ENCODE data around the gene KCNG2. TPM values are rescaled to one million over a fixed set of nuclear protein-coding genes. Genes with fewer than 3 reads are reported as not detected.

Gene KCNG2
- total RNA-seq, 1 experiment from 2014 or later: not detected

DNA sequence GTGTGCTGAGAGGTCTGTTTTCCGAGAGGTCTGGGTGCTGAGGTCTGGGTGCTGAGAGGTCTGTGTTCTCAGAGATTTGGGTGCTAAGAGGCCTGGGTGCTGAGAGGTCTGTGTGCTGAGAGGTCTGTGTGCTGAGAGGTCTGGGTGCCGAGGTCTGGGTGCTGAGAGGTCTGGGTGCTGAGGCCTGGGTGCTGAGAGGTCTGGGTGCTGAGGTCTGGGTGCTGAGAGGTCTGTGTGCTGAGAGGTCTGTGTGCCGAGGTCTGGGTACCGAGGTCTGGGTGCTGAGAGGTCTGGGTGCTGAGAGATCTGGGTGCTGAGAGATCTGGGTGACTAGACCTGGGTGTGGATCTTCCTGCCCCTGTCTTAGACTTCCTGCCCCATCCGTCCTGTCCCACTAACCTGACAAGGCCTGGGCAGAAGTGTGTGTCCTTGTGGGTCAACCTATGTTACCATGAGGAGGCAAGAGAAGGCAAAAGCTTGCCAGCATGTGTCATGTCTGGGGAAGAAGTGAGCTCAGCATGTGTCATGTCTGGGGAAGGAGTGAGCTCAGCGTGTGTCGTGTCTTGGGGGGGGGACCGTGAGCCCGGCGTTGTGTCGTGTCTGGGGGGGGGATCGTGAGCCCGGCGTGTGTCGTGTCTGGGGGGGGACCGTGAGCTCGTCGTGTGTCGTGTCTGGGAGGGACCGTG is 69.3 kb downstream of the KCNG2 start:
- no peaks in the 10 kb centered on the region for H3K36me3 ChIP-seq (ENCODE audit: low read depth)
- no peaks in the 10 kb centered on the region for H3F3A ChIP-seq (ENCODE audit: insufficient read depth, low read depth)
- ChIA-PET POLR2A (ENCODE audit: unreplicated experiment) (no interaction called here), CTCF (no interaction called here)
- BruUV-seq (replicated peaks): no TSS peak
- H3K79me2 ChIP-seq (ENCODE audit: low read depth): no peaks in the 10 kb centered on the region
- no peak overlapping the region for H3K4me2 ChIP-seq
- no peaks in the 10 kb centered on the region for H3K4me1 ChIP-seq (replicated peaks; ENCODE audit: insufficient read depth)
- no peaks in the 10 kb centered on the region for H4K20me1 ChIP-seq (ENCODE audit: insufficient read depth)
- no peak for DNase-seq
- no peak overlapping the region for H2AFZ ChIP-seq
- no peaks in the 10 kb centered on the region for H3K9me3 ChIP-seq (ENCODE audit: insufficient read depth, low read depth)
- intact Hi-C loops (cut with micrococcal nuclease; ENCODE audit: unreplicated experiment): no loop called here
- H3K4me3 ChIP-seq: no peak overlapping the region
- H3K27ac ChIP-seq: no peak overlapping the region
- TF ChIP-seq, protein P1, sequence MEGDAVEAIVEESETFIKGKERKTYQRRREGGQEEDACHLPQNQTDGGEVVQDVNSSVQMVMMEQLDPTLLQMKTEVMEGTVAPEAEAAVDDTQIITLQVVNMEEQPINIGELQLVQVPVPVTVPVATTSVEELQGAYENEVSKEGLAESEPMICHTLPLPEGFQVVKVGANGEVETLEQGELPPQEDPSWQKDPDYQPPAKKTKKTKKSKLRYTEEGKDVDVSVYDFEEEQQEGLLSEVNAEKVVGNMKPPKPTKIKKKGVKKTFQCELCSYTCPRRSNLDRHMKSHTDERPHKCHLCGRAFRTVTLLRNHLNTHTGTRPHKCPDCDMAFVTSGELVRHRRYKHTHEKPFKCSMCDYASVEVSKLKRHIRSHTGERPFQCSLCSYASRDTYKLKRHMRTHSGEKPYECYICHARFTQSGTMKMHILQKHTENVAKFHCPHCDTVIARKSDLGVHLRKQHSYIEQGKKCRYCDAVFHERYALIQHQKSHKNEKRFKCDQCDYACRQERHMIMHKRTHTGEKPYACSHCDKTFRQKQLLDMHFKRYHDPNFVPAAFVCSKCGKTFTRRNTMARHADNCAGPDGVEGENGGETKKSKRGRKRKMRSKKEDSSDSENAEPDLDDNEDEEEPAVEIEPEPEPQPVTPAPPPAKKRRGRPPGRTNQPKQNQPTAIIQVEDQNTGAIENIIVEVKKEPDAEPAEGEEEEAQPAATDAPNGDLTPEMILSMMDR (conservative IDR thresholded peaks at IDR 0.05): no peak
- TF ChIP-seq EZH2 (IDR thresholded peaks at IDR 0.05; ENCODE audit: low read depth): no peak
- H3K9me2 ChIP-seq (ENCODE audit: insufficient read depth): no peaks in the 10 kb centered on the region
- H3K27me3 ChIP-seq (ENCODE audit: insufficient read depth, low read depth): peaks cover 52% of the 10 kb centered on the region

DNA sequence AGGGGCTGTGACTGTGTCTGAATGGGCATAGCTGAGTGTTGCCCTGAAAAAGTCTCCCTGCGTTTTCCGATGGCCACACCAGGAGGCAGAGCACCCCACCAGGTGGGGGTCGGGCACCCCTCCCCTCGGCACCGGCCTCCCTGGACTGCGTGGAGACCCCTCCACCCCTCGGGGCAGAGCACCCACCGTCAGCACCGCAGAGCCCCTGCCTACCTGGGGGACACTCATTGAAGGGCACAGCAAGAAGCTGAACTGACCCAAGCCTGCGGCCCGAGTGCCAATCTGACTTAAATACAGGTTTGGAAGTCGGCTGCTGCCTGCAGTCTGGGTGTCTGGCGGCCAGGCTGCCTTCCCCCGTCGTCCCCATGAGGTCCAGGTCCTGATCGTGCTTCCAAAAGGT is 69.9 kb downstream of the KCNG2 start:
- intact Hi-C loops (cut with micrococcal nuclease; ENCODE audit: unreplicated experiment): no loop called here
- BruUV-seq (replicated peaks): no TSS peak
- no peak for TF ChIP-seq EZH2 (IDR thresholded peaks at IDR 0.05; ENCODE audit: low read depth)
- TF ChIP-seq, protein P1 (conservative IDR thresholded peaks at IDR 0.05): no peak
- Histone ChIP-seq H3F3A (ENCODE audit: insufficient read depth, low read depth) (no peaks in the 10 kb centered on the region), H3K27ac (no peak overlapping the region), H3K9me2 (ENCODE audit: insufficient read depth) (no peaks in the 10 kb centered on the region), H3K4me1 (replicated peaks; ENCODE audit: insufficient read depth) (no peaks in the 10 kb centered on the region), H3K4me2 (no peak overlapping the region), H2AFZ (no peak overlapping the region), H3K27me3 (ENCODE audit: insufficient read depth, low read depth) (peaks cover 50% of the 10 kb centered on the region), H3K79me2 (ENCODE audit: low read depth) (no peaks in the 10 kb centered on the region), H3K9me3 (ENCODE audit: insufficient read depth, low read depth) (no peaks in the 10 kb centered on the region), H3K4me3 (no peak overlapping the region), H3K36me3 (ENCODE audit: low read depth) (no peaks in the 10 kb centered on the region), H4K20me1 (ENCODE audit: insufficient read depth) (no peaks in the 10 kb centered on the region)
- DNase-seq: no peak
- ChIA-PET POLR2A (ENCODE audit: unreplicated experiment) (no interaction called here), CTCF (no interaction called here)

DNA sequence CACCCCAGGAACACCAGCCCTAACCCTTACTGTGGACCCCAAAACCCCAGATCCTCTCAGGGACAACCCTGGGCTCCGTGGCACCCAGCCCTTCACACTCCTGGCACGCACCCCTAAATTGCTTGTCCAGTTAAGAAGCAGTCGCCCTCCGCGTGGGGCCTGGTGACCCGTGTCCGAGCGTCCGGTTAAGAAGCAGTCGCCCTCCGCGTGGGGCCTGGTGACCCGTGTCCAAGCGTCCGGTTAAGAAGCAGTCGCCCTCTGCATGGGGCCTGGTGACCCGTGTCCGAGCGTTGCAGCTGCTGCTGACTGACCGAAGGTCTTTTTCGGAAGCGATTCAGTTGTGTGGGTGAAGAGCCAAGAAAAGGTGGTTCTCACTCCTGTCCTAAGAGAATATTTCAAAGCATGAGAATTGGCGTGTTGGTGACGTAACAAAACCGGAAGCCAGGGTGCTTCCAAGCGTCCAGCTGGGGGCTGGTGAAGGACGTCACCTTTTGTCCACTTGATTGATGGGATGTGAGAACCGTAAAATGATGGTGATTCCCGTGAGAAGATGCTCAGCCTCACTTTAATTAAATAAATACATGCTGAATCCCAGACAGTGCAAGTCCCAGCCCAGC is 70.5 kb downstream of the KCNG2 start:
- Histone ChIP-seq H3F3A (ENCODE audit: insufficient read depth, low read depth) (no peaks in the 10 kb centered on the region), H3K9me3 (ENCODE audit: insufficient read depth, low read depth) (no peaks in the 10 kb centered on the region), H3K27me3 (ENCODE audit: insufficient read depth, low read depth) (peaks cover 50% of the 10 kb centered on the region), H3K36me3 (ENCODE audit: low read depth) (no peaks in the 10 kb centered on the region), H4K20me1 (ENCODE audit: insufficient read depth) (no peaks in the 10 kb centered on the region), H2AFZ (no peak overlapping the region), H3K4me2 (no peak overlapping the region), H3K79me2 (ENCODE audit: low read depth) (no peaks in the 10 kb centered on the region), H3K4me1 (replicated peaks; ENCODE audit: insufficient read depth) (no peaks in the 10 kb centered on the region), H3K27ac (no peak overlapping the region), H3K9me2 (ENCODE audit: insufficient read depth) (no peaks in the 10 kb centered on the region), H3K4me3 (no peak overlapping the region)
- TF ChIP-seq EZH2 (IDR thresholded peaks at IDR 0.05; ENCODE audit: low read depth): no peak
- TF ChIP-seq, protein P1 (conservative IDR thresholded peaks at IDR 0.05): no peak
- POLR2A ChIA-PET (ENCODE audit: unreplicated experiment): no interaction called here
- intact Hi-C loops (cut with micrococcal nuclease; ENCODE audit: unreplicated experiment): no loop called here
- BruUV-seq (replicated peaks): no TSS peak
- DNase-seq: no peak
- CTCF ChIA-PET: no interaction called here
